ENCODE results near the gene NEK10. TPM values are rescaled to one million over a fixed set of nuclear protein-coding genes. Genes with fewer than 3 reads are reported as not detected.

NEK10 gene
- total RNA-seq, 1 experiment from 2014 or later, result 5.7 TPM

DNA sequence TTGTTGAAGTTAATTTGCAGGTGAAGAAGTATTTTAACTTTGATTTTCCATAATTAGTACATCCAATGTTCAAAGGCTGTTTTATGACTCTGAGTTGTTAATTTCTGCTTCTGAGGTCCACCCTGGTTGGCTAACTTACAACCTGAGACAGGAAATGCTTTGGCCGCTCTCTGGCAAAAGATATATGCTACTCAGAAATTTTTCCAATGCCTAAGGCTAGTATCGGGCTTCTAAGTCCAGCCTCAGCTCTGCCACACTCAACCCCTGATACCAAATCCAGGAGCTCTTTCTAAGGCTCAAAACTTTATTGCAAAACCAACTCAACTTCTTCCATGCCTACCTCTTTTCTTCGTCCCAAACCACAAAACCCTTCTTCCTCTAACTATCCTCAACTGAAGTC is 192.9 kb downstream of the NEK10 start:
- Histone ChIP-seq H3K4me1 (ENCODE audit: control insufficient read depth, insufficient read depth, low read length) (no peaks in the 10 kb centered on the region), H3K27ac (ENCODE audit: low read length) (no peak overlapping the region), H3K9me3 (ENCODE audit: control insufficient read depth, insufficient read depth, low read depth, low read length) (no peaks in the 10 kb centered on the region), H3K27me3 (ENCODE audit: control insufficient read depth, insufficient read depth, low read length) (no peaks in the 10 kb centered on the region), H3K4me3 (ENCODE audit: low read depth in 2 of 2, low read length in 2 of 2) (no peak overlapping the region), H3K36me3 (ENCODE audit: control insufficient read depth, insufficient read depth, low read length) (no peaks in the 10 kb centered on the region)
- no peak for DNase-seq (ENCODE audit: low read depth, low spot score)
- CTCF ChIA-PET, result no interaction called here
- BruUV-seq (replicated peaks), result no TSS peak
- in situ Hi-C loops (cut with HindIII; ENCODE audit: low pct_unique_long_range_greater_than_20kb, low sequenced_read_pairs) (no loop called here), intact Hi-C loops (cut with micrococcal nuclease; ENCODE audit: unreplicated experiment) (no loop called here)
- TF ChIP-seq, protein P1, sequence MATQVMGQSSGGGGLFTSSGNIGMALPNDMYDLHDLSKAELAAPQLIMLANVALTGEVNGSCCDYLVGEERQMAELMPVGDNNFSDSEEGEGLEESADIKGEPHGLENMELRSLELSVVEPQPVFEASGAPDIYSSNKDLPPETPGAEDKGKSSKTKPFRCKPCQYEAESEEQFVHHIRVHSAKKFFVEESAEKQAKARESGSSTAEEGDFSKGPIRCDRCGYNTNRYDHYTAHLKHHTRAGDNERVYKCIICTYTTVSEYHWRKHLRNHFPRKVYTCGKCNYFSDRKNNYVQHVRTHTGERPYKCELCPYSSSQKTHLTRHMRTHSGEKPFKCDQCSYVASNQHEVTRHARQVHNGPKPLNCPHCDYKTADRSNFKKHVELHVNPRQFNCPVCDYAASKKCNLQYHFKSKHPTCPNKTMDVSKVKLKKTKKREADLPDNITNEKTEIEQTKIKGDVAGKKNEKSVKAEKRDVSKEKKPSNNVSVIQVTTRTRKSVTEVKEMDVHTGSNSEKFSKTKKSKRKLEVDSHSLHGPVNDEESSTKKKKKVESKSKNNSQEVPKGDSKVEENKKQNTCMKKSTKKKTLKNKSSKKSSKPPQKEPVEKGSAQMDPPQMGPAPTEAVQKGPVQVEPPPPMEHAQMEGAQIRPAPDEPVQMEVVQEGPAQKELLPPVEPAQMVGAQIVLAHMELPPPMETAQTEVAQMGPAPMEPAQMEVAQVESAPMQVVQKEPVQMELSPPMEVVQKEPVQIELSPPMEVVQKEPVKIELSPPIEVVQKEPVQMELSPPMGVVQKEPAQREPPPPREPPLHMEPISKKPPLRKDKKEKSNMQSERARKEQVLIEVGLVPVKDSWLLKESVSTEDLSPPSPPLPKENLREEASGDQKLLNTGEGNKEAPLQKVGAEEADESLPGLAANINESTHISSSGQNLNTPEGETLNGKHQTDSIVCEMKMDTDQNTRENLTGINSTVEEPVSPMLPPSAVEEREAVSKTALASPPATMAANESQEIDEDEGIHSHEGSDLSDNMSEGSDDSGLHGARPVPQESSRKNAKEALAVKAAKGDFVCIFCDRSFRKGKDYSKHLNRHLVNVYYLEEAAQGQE (IDR thresholded peaks at IDR 0.05; ENCODE audit: insufficient read depth in 1 of 2, low read depth in 2 of 2, low read length in 1 of 2), result no peak
- TF ChIP-seq, protein P2, sequence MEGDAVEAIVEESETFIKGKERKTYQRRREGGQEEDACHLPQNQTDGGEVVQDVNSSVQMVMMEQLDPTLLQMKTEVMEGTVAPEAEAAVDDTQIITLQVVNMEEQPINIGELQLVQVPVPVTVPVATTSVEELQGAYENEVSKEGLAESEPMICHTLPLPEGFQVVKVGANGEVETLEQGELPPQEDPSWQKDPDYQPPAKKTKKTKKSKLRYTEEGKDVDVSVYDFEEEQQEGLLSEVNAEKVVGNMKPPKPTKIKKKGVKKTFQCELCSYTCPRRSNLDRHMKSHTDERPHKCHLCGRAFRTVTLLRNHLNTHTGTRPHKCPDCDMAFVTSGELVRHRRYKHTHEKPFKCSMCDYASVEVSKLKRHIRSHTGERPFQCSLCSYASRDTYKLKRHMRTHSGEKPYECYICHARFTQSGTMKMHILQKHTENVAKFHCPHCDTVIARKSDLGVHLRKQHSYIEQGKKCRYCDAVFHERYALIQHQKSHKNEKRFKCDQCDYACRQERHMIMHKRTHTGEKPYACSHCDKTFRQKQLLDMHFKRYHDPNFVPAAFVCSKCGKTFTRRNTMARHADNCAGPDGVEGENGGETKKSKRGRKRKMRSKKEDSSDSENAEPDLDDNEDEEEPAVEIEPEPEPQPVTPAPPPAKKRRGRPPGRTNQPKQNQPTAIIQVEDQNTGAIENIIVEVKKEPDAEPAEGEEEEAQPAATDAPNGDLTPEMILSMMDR (IDR thresholded peaks at IDR 0.05), result no peak
- no peak for ATAC-seq
- POLR2A ChIA-PET, result no interaction called here

DNA sequence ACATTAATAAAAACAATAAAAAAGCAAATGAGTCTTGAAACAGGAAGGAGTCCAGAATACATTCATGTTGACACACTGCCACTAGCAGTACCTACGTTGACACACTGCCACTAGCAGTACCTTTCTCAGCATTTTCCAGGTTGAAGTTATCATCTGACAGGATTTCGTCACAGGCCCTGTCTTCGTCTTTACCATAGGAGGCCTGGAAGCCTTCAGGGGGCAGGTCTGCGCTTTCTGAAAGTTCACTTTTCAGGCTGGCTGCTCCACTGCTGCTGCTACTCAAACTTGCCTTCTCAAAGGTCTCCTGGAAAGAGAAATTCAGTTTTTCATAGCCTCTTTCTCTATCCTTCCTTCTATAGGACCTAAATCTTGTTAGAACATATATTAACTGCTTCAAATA is 194.7 kb downstream of the NEK10 start:
- Histone ChIP-seq H3K27me3 (ENCODE audit: control insufficient read depth, insufficient read depth, low read length) (no peaks in the 10 kb centered on the region), H3K27ac (ENCODE audit: low read length) (no peak overlapping the region), H3K4me3 (ENCODE audit: low read depth in 2 of 2, low read length in 2 of 2) (no peak overlapping the region), H3K36me3 (ENCODE audit: control insufficient read depth, insufficient read depth, low read length) (no peaks in the 10 kb centered on the region), H3K9me3 (ENCODE audit: control insufficient read depth, insufficient read depth, low read depth, low read length) (no peaks in the 10 kb centered on the region), H3K4me1 (ENCODE audit: control insufficient read depth, insufficient read depth, low read length) (no peaks in the 10 kb centered on the region)
- no TSS peak for BruUV-seq (replicated peaks)
- in situ Hi-C loops (cut with HindIII; ENCODE audit: low pct_unique_long_range_greater_than_20kb, low sequenced_read_pairs), result no loop called here
- intact Hi-C loops (cut with micrococcal nuclease; ENCODE audit: unreplicated experiment), result no loop called here
- DNase-seq (ENCODE audit: low read depth, low spot score), result no peak
- TF ChIP-seq, protein P1 (IDR thresholded peaks at IDR 0.05; ENCODE audit: insufficient read depth in 1 of 2, low read depth in 2 of 2, low read length in 1 of 2), result no peak
- TF ChIP-seq TCF7L2 (IDR thresholded peaks at IDR 0.05; ENCODE audit: low read depth, low read length) (no peak), POLR2AphosphoS5 (IDR thresholded peaks at IDR 0.05; ENCODE audit: low read depth, low read length) (no peak)
- CTCF ChIA-PET, result no interaction called here
- POLR2A ChIA-PET, result no interaction called here
- no peak for ATAC-seq

Data from Panc1 (cell line).